Ascending aorta (tissue), 2 donors: ENCODE data around the gene TACC2. TPM values are rescaled to one million over a fixed set of nuclear protein-coding genes. Genes with fewer than 3 reads are reported as not detected.

Source experiments
- DNase-seq, 2 donors: peaks; one replicate each; pipeline ENCODE4 v3.0.0-alpha.2; 2019; ENCODE audit warnings: low spot score in 2 of 2
- H3K27ac ChIP-seq, 2 donors: fragments of 200-600 bp; sonication (generic); one replicate each; pipeline ENCODE4 v1.5.1; 2016 to 2017; ENCODE audit warnings: mild to moderate bottlenecking in 1 of 2
- H3K27me3 ChIP-seq: fragments of 200-600 bp; sonication (generic); one replicate; pipeline ENCODE4 v1.5.1; 2017
- H3K36me3 ChIP-seq, 2 donors: fragments of 200-600 bp; sonication (generic); one replicate each; pipeline ENCODE4 v1.5.1; 2016
- H3K4me1 ChIP-seq, 2 donors: fragments of 200-600 bp; sonication (generic); one replicate each; pipeline ENCODE4 v1.5.1; 2016 to 2017; ENCODE audit warnings: mild to moderate bottlenecking in 1 of 2
- H3K4me3 ChIP-seq, 2 donors: fragments of 200-600 bp; sonication (generic); one replicate each; pipeline ENCODE4 v1.5.1; 2016 to 2017; ENCODE audit warnings: mild to moderate bottlenecking in 1 of 2
- H3K9me3 ChIP-seq, 2 donors: fragments of 200-600 bp; sonication (generic); one replicate each; pipeline ENCODE4 v1.5.1; 2016
- CTCF ChIP-seq, 3 experiments: fragments of 200-600 bp in 2 of 3; fragments of 450-650 bp in 1 of 3; sonication (generic) in 2 of 3; IDR thresholded peaks; one replicate each; pipeline ENCODE4 v1.5.1; 2016 to 2019; ENCODE audit warnings: antibody characterized with exemption in 3 of 3, mild to moderate bottlenecking in 1 of 3, moderate library complexity in 1 of 3
- intact Hi-C: fragments of 100-400 bp; cut with DNase I; formaldehyde crosslinking; loops from one replicate; pipeline ENCODE4 v1.15.1; 2023
- total RNA-seq: library from RNA; depleted of rRNA; stranded (reverse); fragments of >200 nt; gene quantifications from one replicate; pipeline ENCODE4 v1.1.0, GENCODE V29; 2016

Gene TACC2
- total RNA-seq, 1 donor from 2014 or later, result 69.1 TPM

- H3K4me3 ChIP-seq, result no peak overlapping the region
- intact Hi-C loops, result no loop called here
- peaks cover 0 to 9% of the 10 kb centered on the region in 2 donors for H3K4me1 ChIP-seq
- no peaks in the 10 kb centered on the region for H3K9me3 ChIP-seq
- no peak for TF ChIP-seq CTCF (IDR thresholded peaks at IDR 0.05)
- H3K27ac ChIP-seq, result no peak overlapping the region
- H3K27me3 ChIP-seq, result no peaks in the 10 kb centered on the region
- H3K36me3 ChIP-seq, result peaks cover 0 to 5% of the 10 kb centered on the region in 2 donors
- DNase-seq, result no peak
Observed at GRCh38 chr10:122173766-122174435, 184.9 kb downstream of the TACC2 start.

DNA sequence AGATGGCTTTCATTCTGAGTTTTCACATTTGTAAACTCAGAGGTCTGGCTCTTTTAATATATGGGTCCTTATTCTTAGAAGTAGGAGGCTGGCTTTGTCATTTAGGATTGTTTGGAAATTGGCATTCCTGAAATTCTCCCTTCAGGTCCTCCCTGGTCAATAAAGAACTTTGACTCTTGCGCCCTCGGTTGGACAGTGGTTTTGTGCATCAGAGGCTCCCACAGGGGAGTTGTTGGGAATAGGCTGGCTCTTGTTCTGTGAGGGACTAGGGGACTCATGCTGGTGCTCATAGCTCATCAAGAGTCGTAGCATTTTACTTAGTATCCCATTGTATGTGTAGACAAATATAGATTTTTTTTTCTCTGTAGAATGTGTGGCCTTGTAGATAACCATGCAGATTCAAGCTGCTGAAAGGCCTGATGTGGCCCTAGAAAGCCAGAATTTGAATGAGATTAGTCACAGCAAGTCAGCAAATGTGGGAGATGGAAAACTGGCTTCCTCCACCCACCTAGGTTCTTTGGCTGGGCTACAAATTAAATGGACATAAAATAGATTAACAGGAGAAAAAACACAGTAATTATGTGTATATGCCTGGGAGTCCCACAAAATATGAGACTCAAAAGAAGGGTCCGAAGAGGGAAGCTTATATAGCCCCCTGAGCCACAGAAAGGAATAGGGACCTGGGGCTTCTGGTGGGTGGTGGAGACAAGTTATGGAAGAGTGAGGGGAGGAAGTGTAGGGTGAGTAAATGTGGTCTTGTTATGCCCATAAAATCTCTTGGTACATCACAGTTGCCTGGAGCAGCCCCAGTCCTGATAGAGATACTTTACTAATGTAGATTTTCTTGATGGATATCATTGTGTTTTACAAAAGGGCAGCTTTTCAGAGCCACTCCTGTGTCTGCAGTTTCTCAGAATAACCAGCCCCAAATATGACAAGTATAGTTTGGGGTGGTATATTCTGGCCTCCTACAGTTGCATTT is 187.6 kb downstream of the TACC2 start:
- intact Hi-C loops, result no loop called here
- DNase-seq, result no peak

DNA sequence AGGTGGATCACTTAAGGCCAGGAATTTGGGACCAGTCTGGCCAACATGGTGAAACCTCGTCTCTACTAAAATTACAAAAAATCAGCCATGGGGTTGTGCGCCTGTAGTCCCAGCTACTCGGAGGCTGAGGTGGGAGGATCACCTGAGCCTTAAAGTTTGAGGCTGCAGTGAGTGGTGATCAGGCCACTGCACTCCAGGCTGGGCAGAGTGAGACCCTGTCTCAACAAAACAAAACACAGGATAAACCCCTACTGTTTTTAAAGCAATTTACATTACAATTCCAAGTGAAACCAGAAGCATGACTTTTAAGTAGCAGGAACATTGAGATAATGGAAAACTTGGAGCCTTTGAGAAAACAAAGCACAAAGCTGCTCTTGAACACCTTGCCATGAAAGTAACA is 189.7 kb downstream of the TACC2 start:
- intact Hi-C loops, result no loop called here
- peaks cover 0 to under 1% of the 10 kb centered on the region in 2 donors for H3K36me3 ChIP-seq
- H3K4me1 ChIP-seq, result peaks cover 0 to 8% of the 10 kb centered on the region in 2 donors
- H3K27ac ChIP-seq, result no peak overlapping the region
- H3K27me3 ChIP-seq, result no peaks in the 10 kb centered on the region
- DNase-seq, result no peak
- TF ChIP-seq CTCF (IDR thresholded peaks at IDR 0.05), result no peak
- H3K9me3 ChIP-seq, result no peaks in the 10 kb centered on the region
- no peak overlapping the region for H3K4me3 ChIP-seq

More for the DNA sequence above, 187.6 kb downstream of the TACC2 start:
- Histone ChIP-seq H3K9me3 (no peaks in the 10 kb centered on the region), H3K4me1 (no peaks in the 10 kb centered on the region), H3K36me3 (peaks cover 0 to 5% of the 10 kb centered on the region in 2 donors), H3K27ac (no peak overlapping the region), H3K27me3 (no peaks in the 10 kb centered on the region), H3K4me3 (no peak overlapping the region)
- TF ChIP-seq CTCF (IDR thresholded peaks at IDR 0.05), result no peak

- Histone ChIP-seq H3K4me1 (peaks cover 0 to 9% of the 10 kb centered on the region in 2 donors), H3K27me3 (no peaks in the 10 kb centered on the region), H3K27ac (no peak overlapping the region), H3K9me3 (no peaks in the 10 kb centered on the region), H3K4me3 (no peak overlapping the region), H3K36me3 (no peaks in the 10 kb centered on the region)
- no peak for TF ChIP-seq CTCF (IDR thresholded peaks at IDR 0.05)
- DNase-seq, result no peak
- intact Hi-C loops, result no loop called here
Observed at GRCh38 chr10:122181041-122181732, 192.2 kb downstream of the TACC2 start.

- no peak for TF ChIP-seq CTCF (IDR thresholded peaks at IDR 0.05)
- Histone ChIP-seq H3K27ac (no peak overlapping the region), H3K4me1 (peaks cover 0 to 15% of the 10 kb centered on the region in 2 donors)
Observed at GRCh38 chr10:122181876-122182275, 192.9 kb downstream of the TACC2 start.

More at GRCh38 chr10:122181876-122182275, 192.9 kb downstream of the TACC2 start:
- intact Hi-C loops, result no loop called here
- Histone ChIP-seq H3K4me3 (no peak overlapping the region), H3K27me3 (no peaks in the 10 kb centered on the region), H3K9me3 (no peaks in the 10 kb centered on the region), H3K36me3 (no peaks in the 10 kb centered on the region)
- DNase-seq, result no peak
